ENCODE measurements around the gene SAP30BP. TPM values are rescaled to one million over a fixed set of nuclear protein-coding genes. Genes with fewer than 3 reads are reported as not detected.

SAP30BP gene
- total RNA-seq, 4 donors from 2014 or later = 65.3 to 117 (median 101) TPM

DNA sequence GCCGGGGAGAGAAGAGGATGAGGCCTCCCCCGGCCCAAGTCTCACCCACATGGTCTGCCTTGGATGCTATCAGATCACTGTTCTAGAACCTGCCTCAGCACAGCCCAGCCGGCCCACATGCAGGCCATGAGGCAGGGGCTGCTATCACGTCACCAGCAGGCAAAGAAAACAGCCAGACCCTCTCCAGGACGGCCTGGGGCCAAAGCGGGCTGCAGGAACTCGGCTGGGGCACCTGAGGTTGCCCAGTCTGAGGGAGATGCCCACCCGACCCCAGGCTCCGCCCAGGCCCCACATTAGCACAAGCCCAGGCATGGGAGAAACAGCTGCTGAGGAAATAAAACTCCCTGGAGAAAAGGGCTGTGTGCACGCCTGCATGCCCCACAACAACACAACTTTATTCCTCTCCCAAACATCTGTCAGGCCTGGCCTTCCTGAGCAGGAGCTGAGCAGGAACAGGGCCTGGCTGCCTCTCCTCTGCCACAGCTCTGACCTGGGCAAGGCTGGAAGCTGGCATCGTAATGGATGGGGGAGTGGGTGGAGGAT lies 40.6 kb upstream of the SAP30BP start:
- peaks cover 0 to 61% (median 0%) of the 10 kb centered on the region in 3 donors for H3K36me3 ChIP-seq
- no peak for DNase-seq
- no peak overlapping the region for H3K27ac ChIP-seq
- no peaks in the 10 kb centered on the region for H3K27me3 ChIP-seq
- no peaks in the 10 kb centered on the region for H3K9me3 ChIP-seq
- no peaks in the 10 kb centered on the region for H3K4me1 ChIP-seq
- no peak overlapping the region for H3K4me3 ChIP-seq
- TF ChIP-seq, protein P1, sequence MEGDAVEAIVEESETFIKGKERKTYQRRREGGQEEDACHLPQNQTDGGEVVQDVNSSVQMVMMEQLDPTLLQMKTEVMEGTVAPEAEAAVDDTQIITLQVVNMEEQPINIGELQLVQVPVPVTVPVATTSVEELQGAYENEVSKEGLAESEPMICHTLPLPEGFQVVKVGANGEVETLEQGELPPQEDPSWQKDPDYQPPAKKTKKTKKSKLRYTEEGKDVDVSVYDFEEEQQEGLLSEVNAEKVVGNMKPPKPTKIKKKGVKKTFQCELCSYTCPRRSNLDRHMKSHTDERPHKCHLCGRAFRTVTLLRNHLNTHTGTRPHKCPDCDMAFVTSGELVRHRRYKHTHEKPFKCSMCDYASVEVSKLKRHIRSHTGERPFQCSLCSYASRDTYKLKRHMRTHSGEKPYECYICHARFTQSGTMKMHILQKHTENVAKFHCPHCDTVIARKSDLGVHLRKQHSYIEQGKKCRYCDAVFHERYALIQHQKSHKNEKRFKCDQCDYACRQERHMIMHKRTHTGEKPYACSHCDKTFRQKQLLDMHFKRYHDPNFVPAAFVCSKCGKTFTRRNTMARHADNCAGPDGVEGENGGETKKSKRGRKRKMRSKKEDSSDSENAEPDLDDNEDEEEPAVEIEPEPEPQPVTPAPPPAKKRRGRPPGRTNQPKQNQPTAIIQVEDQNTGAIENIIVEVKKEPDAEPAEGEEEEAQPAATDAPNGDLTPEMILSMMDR (IDR thresholded peaks at IDR 0.05) = no peak
- TF ChIP-seq POLR2A (IDR thresholded peaks at IDR 0.05) = no peak

DNA sequence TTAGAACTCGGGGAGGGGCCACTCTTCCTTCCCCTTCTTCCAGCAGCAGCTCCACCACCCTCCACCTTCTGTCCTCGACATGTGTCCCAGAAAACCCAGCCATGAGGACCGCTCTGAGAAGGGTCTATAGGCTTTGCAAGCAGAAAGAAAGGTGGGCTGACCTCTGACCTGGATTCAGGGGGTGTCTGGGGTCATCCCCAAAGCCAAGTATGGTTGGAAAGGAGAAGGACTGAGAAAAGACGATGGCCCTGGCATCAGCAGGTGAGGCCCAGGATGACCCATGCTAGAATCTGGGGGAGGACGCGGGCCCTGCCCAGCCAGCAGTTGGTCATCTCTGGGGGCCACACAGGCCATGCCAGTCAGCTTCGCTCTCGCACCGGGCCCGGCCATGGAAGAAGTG lies 40.0 kb upstream of the SAP30BP start:
- no peaks in the 10 kb centered on the region for H3K9me3 ChIP-seq
- peaks cover 0 to 55% (median 0%) of the 10 kb centered on the region in 3 donors for H3K36me3 ChIP-seq
- H3K4me1 ChIP-seq = peaks cover 0 to 3% (median 0%) of the 10 kb centered on the region in 4 donors
- H3K27ac ChIP-seq = no peak overlapping the region
- no peak for DNase-seq
- H3K4me3 ChIP-seq = no peak overlapping the region
- no peaks in the 10 kb centered on the region for H3K27me3 ChIP-seq
- TF ChIP-seq POLR2A (IDR thresholded peaks at IDR 0.05) = no peak
- TF ChIP-seq, protein P1 (IDR thresholded peaks at IDR 0.05) = no peak

DNA sequence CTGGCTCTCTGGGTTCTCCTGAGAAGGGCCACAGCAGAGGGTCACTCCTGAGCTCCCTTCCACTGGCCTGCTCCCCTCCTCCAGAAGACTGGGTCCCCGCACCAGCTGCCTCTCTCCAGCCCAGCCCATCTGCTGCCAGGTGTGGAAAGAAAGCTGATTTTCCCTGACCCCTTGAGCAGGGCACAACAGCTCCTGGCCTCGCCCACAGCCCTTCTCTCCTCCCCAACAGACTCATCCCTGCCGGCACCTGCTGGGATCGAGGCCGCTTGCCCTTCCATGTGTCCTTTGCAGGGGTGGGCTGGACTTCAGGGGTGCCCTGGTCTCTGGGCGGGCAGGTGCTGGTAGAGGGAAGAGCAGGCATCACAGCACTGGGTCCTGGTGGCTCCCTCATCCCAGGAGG lies 38.7 kb upstream of the SAP30BP start:
- H3K4me1 ChIP-seq = peaks cover 4 to 16% (median 5%) of the 10 kb centered on the region in 4 donors
- H3K36me3 ChIP-seq = peaks cover 0 to 44% (median 0%) of the 10 kb centered on the region in 3 donors
- H3K9me3 ChIP-seq = no peaks in the 10 kb centered on the region
- peak overlapping the region in 1 of 4 donors; percentile 8 for H3K27ac ChIP-seq
- no peaks in the 10 kb centered on the region for H3K27me3 ChIP-seq
- H3K4me3 ChIP-seq = no peak overlapping the region
- TF ChIP-seq POLR2A (IDR thresholded peaks at IDR 0.05) = no peak
- TF ChIP-seq, protein P1 (IDR thresholded peaks at IDR 0.05) = no peak
- no peak for DNase-seq

DNA sequence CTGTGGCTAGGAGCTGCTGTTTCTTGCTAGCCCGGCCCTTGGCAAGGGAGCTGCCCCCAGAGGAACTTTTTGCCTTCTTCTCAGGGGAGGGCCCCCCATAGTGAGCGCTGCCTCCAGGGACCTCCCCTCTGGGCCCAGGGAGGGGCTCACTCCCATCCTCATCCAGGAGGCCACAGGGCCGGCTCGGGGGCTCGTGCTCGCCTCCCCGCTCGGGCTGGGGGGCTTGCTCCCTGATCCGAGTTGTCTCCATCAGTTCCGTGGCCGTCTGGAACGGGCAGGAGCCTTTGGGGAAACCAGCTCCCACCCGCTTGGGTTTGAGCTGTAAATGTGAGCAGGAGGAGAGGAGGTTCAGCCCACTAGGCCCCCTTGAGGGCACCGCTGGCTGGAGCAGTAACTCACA lies 38.0 kb upstream of the SAP30BP start:
- Histone ChIP-seq H3K27me3 (no peaks in the 10 kb centered on the region), H3K9me3 (no peaks in the 10 kb centered on the region), H3K4me3 (no peak overlapping the region), H3K4me1 (peaks cover 5 to 24% (median 9%) of the 10 kb centered on the region in 4 donors), H3K27ac (peak overlapping the region in 1 of 4 donors; percentile 12), H3K36me3 (peaks cover 0 to 37% (median 0%) of the 10 kb centered on the region in 3 donors)
- no peak for DNase-seq
- TF ChIP-seq, protein P1 (IDR thresholded peaks at IDR 0.05) = no peak
- TF ChIP-seq POLR2A (IDR thresholded peaks at IDR 0.05) = no peak

DNA sequence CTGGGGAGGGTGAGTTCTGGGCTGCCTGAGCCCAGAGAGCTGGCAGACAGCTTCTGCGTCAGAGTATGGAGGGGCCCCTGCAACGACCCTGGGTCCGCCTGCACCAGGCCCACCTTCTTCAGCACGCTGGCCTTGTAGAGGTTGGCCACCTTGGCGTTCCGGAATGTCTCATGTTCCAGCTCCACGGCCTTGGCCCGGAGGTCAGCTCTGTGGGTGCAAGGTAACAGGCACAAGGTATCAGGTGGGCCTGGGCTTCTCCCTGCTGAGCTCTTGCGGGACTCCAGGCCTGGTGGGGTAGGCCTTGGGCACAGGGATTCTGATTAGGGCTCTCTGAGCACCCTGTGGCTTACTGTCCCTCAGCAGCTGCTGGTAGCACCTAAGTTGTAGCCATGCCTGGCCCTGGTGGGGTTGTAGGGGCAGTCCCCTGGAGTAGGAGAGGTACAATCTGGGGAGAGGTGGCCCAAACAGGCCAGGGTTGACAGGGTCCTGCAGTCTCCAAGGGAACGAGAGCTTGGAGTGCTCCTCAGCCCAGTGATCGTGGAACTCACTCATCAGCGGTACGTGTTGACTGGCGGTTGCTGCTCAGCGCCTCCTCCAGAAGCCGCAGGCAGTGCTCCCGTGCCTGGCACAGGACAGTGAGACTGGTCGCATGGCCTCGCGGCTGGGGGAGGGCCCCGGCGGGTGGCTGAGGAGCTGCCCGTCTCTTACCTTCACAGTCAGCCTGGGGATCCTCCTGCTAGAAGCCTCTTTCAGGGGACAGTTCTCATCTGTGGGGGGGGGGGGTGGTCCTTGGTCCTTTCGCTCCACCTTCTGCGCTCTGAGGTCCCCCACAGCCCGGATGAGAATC lies 36.8 kb upstream of the SAP30BP start:
- TF ChIP-seq, protein P1 (IDR thresholded peaks at IDR 0.05) = no peak
- TF ChIP-seq POLR2A (IDR thresholded peaks at IDR 0.05) = no peak
- Histone ChIP-seq H3K27me3 (no peaks in the 10 kb centered on the region), H3K36me3 (peaks cover 0 to 26% (median 0%) of the 10 kb centered on the region in 3 donors), H3K9me3 (no peaks in the 10 kb centered on the region), H3K4me3 (no peak overlapping the region), H3K27ac (no peak overlapping the region), H3K4me1 (peaks cover 5 to 35% (median 9%) of the 10 kb centered on the region in 4 donors)
- no peak for DNase-seq

All from Peyer's patch (tissue), 4 donors.